Ovary (tissue), 9 donors: ENCODE results near the gene GPR34. TPM values are rescaled to one million over a fixed set of nuclear protein-coding genes. Genes with fewer than 3 reads are reported as not detected.

ENCODE experiments used
- DNase-seq, 5 donors: peaks; one replicate each; pipeline ENCODE4 v3.0.0-alpha.2; 2019 to 2020
- H3K27ac ChIP-seq, 2 donors: fragments of 200-600 bp; one replicate each; pipeline versions ENCODE4 v1.5.1 to v1.8.0; 2019 to 2022
- H3K27me3 ChIP-seq: fragments of 200-600 bp; one replicate; pipeline ENCODE4 v1.8.0; 2022
- H3K36me3 ChIP-seq: fragments of 200-600 bp; sonication (generic); one replicate; pipeline ENCODE4 v1.5.1; 2019
- H3K4me1 ChIP-seq: one replicate; pipeline ENCODE4 v1.8.1; 2013; ENCODE audit warnings: mild to moderate bottlenecking, moderate library complexity; ENCODE audit not compliant: insufficient read depth
- H3K4me3 ChIP-seq: fragments of 200-600 bp; sonication (generic); one replicate; pipeline ENCODE4 v1.5.1; 2017
- H3K9me3 ChIP-seq, 2 donors: fragments of 200-600 bp in 1 of 2; sonication (generic) in 1 of 2; one replicate each; pipeline versions ENCODE4 v1.5.1 to v1.8.1; 2013 to 2019; ENCODE audit warnings: mild to moderate bottlenecking in 1 of 2, moderate library complexity in 1 of 2
- EP300 ChIP-seq: sonication (generic); formaldehyde crosslinking; IDR thresholded peaks from one replicate; pipeline ENCODE4 v1.6.1; 2017; ENCODE audit warnings: antibody characterized with exemption
- POLR2A ChIP-seq: fragments of 450-650 bp; IDR thresholded peaks from one replicate; pipeline ENCODE4 v1.6.1; 2017; ENCODE audit warnings: antibody characterized with exemption, mild to moderate bottlenecking, moderate library complexity
- WGBS, 3 donors: extraction: QIAGEN DNeasy Blood & Tissue Kit in 1 of 3; methylation state at CpG; one replicate each; pipeline versions ENCODE4 v1.1.5 to v1.1.7; 2013 to 2017; 5-methylcytosine and 5-hydroxymethylcytosine counted together
- intact Hi-C, 4 donors: fragments of 100-400 bp; cut with DNase I; formaldehyde crosslinking; loops; one replicate each; pipeline versions ENCODE4 v1.11.0 to v1.15.1; 2022 to 2023
- polyA plus RNA-seq, 2 donors: library from polyadenylated mRNA; stranded (reverse); fragments of 200-250 nt in 1 of 2; fragments of 350-450 nt in 1 of 2; fragmentation: Illumina TruSeq in 1 of 2; extraction: RNeasy Lipid Tissue Mini Kit (QIAGEN cat#74804) in 1 of 2; gene quantifications; one replicate each; pipeline ENCODE4 v1.2.3, GENCODE V29; 2013 to 2014
- total RNA-seq, 7 donors: library from RNA; depleted of rRNA in 2 of 7; stranded (reverse); fragments of >200 nt in 2 of 7; fragmentation: NEBNext Ultra II Directional in 3 of 7; extraction: Animal tissue kit (Norgen Biotek cat#: 25700) in 3 of 7; gene quantifications; one replicate each; pipeline versions ENCODE4 v1.1.0 to v1.2.4, GENCODE V29; 2016 to 2023
- TF ChIP-seq, protein P1 (sequence below), 3 donors: fragments of 450-650 bp in 2 of 3; fragments of 200-600 bp in 1 of 3; IDR thresholded peaks; one replicate each; pipeline versions ENCODE4 v1.5.1 to v1.8.0; 2016 to 2022; ENCODE audit warnings: antibody characterized with exemption in 3 of 3, mild to moderate bottlenecking in 1 of 3
- donor health status: DM: no; HTN: no; CAD: no; lungs with moderate emphysema.
- donor health status: DM: no; HTN: no; CAD: no.
- donor health status: Bipolar disorder and iron deficiency.
- donor health status: DM: yes; HTN: yes; CAD: no.
- donor health status: DM: no; HTN: no; CAD: no.
- donor health status: DM: yes; HTN: yes; CAD: no.

The GPR34 gene
- total and polyA plus RNA-seq, 9 donors: 3.4 to 16.4 (median 5.5) TPM

- no peak overlapping the region for H3K4me3 ChIP-seq
- no peaks in the 10 kb centered on the region for H3K4me1 ChIP-seq
- no peaks in the 10 kb centered on the region for H3K36me3 ChIP-seq
- H3K9me3 ChIP-seq: no peaks in the 10 kb centered on the region
- no peaks in the 10 kb centered on the region for H3K27me3 ChIP-seq
- intact Hi-C loops: no loop called here
- WGBS, 3 donors: 68 to 72% (median 70%) methylated on average over 7 of the region's 7 CpGs
- no peak for DNase-seq
- H3K27ac ChIP-seq: no peak overlapping the region
- TF ChIP-seq, protein P1, sequence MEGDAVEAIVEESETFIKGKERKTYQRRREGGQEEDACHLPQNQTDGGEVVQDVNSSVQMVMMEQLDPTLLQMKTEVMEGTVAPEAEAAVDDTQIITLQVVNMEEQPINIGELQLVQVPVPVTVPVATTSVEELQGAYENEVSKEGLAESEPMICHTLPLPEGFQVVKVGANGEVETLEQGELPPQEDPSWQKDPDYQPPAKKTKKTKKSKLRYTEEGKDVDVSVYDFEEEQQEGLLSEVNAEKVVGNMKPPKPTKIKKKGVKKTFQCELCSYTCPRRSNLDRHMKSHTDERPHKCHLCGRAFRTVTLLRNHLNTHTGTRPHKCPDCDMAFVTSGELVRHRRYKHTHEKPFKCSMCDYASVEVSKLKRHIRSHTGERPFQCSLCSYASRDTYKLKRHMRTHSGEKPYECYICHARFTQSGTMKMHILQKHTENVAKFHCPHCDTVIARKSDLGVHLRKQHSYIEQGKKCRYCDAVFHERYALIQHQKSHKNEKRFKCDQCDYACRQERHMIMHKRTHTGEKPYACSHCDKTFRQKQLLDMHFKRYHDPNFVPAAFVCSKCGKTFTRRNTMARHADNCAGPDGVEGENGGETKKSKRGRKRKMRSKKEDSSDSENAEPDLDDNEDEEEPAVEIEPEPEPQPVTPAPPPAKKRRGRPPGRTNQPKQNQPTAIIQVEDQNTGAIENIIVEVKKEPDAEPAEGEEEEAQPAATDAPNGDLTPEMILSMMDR (IDR thresholded peaks at IDR 0.05): no peak
- no peak for TF ChIP-seq EP300
- no peak for TF ChIP-seq POLR2A
Observed at GRCh38 chrX:41695426-41695825, 6.7 kb downstream of the GPR34 start.

DNA sequence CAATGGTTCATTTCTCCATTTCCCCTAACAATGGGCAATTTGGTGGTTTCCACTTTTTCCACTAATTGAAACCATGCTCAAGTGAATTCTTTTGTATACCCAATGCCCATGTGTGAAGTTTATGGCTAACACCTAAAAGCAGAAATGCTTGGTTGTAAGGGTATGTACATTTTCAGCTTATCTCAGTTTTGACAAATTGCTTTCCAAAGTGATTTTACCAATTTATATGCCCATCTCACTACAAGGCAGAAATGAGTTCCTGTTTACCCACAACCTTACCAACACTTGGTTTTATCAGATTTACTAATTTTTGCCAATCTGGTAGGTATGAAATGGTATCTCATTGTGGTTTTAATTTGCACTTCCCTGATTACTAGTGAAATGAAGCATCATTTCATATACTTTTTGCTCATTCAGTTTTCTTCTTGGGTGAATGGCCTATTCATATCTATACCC, 14.8 kb downstream of the GPR34 start:
- intact Hi-C loops: no loop called here
- H3K4me1 ChIP-seq: no peaks in the 10 kb centered on the region
- no peaks in the 10 kb centered on the region for H3K9me3 ChIP-seq
- no peaks in the 10 kb centered on the region for H3K36me3 ChIP-seq
- TF ChIP-seq POLR2A: no peak
- TF ChIP-seq, protein P1 (IDR thresholded peaks at IDR 0.05): no peak
- no peak for TF ChIP-seq EP300
- no peak overlapping the region for H3K27ac ChIP-seq
- H3K27me3 ChIP-seq: no peaks in the 10 kb centered on the region
- no peak overlapping the region for H3K4me3 ChIP-seq
- DNase-seq: no peak

GRCh38 chrX:41705042-41705441, 16.3 kb downstream of the GPR34 start:
- TF ChIP-seq POLR2A (no peak), EP300 (no peak)
- TF ChIP-seq, protein P1 (IDR thresholded peaks at IDR 0.05): no peak

GRCh38 chrX:41705680-41706374, 17.1 kb downstream of the GPR34 start:
- 76 to 83% (median 77%) methylated on average over 3 of the region's 3 CpGs for WGBS, 3 donors
- Histone ChIP-seq H3K9me3 (no peaks in the 10 kb centered on the region), H3K4me3 (no peak overlapping the region), H3K27me3 (no peaks in the 10 kb centered on the region), H3K36me3 (no peaks in the 10 kb centered on the region), H3K4me1 (no peaks in the 10 kb centered on the region), H3K27ac (no peak overlapping the region)
- TF ChIP-seq POLR2A (no peak), EP300 (no peak)
- TF ChIP-seq, protein P1 (IDR thresholded peaks at IDR 0.05): no peak
- DNase-seq: no peak
- intact Hi-C loops: no loop called here

More at GRCh38 chrX:41705042-41705441, 16.3 kb downstream of the GPR34 start:
- H3K4me1 ChIP-seq: no peaks in the 10 kb centered on the region
- no peaks in the 10 kb centered on the region for H3K9me3 ChIP-seq
- intact Hi-C loops: no loop called here
- H3K27me3 ChIP-seq: no peaks in the 10 kb centered on the region
- DNase-seq: no peak
- no peak overlapping the region for H3K27ac ChIP-seq
- no peaks in the 10 kb centered on the region for H3K36me3 ChIP-seq
- WGBS, 3 donors: 69 to 88% (median 81%) methylated on average over 1 of the region's 1 CpG
- no peak overlapping the region for H3K4me3 ChIP-seq
